Cardiac muscle cell (in vitro differentiated cells and primary cell): ENCODE data around the gene IRAK1. TPM values are rescaled to one million over a fixed set of nuclear protein-coding genes. Genes with fewer than 3 reads are reported as not detected.

Source experiments
- DNase-seq, 2 donors: peaks; one replicate each; pipeline versions ENCODE4 v3.0.0 to v3.0.0-alpha.2; 2010 to 2017; ENCODE audit warnings: low read depth in 1 of 2, low spot score in 1 of 2
- H3K27ac ChIP-seq: fragments of 200-600 bp; sonication (generic); 2 replicates; pipeline ENCODE4 v1.5.1; 2016
- H3K27me3 ChIP-seq: fragments of 200-600 bp; sonication (generic); 2 replicates; pipeline ENCODE4 v1.6.0; 2016; ENCODE audit warnings: control low read depth
- H3K36me3 ChIP-seq: fragments of 200-600 bp; sonication (generic); 2 replicates; pipeline ENCODE4 v1.5.1; 2016; ENCODE audit warnings: control low read depth
- H3K4me1 ChIP-seq: fragments of 200-600 bp; sonication (generic); 2 replicates; pipeline ENCODE4 v1.8.1; 2017; ENCODE audit warnings: low read depth, mild to moderate bottlenecking, mixed run types
- H3K4me3 ChIP-seq: fragments of 200-600 bp; sonication (generic); 2 replicates; pipeline ENCODE4 v1.5.1; 2016; ENCODE audit warnings: mild to moderate bottlenecking
- H3K9me3 ChIP-seq: fragments of 200-600 bp; sonication (generic); 2 replicates; pipeline ENCODE4 v1.5.1; 2017; ENCODE audit warnings: low read depth, mild to moderate bottlenecking, control low read depth
- CTCF ChIP-seq: IDR thresholded peaks from 2 replicates; pipeline ENCODE4 v1.5.1; 2012; ENCODE audit warnings: low read depth, mild to moderate bottlenecking, low read length
- polyA plus RNA-seq: library from polyadenylated mRNA; unstranded; fragments of >200 nt; fragmentation: Nextera tagmentation; extraction: Ambion mirVana; gene quantifications from 2 replicates; pipeline ENCODE4 v1.2.1, GENCODE V29; 2016
- total RNA-seq: library from RNA; depleted of rRNA; stranded (reverse); fragments of >200 nt; gene quantifications from 2 replicates; pipeline ENCODE4 v1.2.3, GENCODE V29; 2016

The IRAK1 gene
- total and polyA plus RNA-seq, 2 experiments from 2014 or later: 22.7 to 31.1 TPM

GRCh38 chrX:154039577-154039976 is 19.9 kb upstream of the IRAK1 start:
- Histone ChIP-seq H3K27me3 (no peaks in the 10 kb centered on the region), H3K9me3 (no peaks in the 10 kb centered on the region), H3K4me3 (no peak overlapping the region), H3K36me3 (no peaks in the 10 kb centered on the region), H3K27ac (no peak overlapping the region), H3K4me1 (peaks cover 6% of the 10 kb centered on the region)
- TF ChIP-seq CTCF: no peak
- no peak for DNase-seq

- H3K4me1 ChIP-seq: no peaks in the 10 kb centered on the region
- no peak for DNase-seq
- TF ChIP-seq CTCF: no peak
- H3K27me3 ChIP-seq: no peaks in the 10 kb centered on the region
- no peaks in the 10 kb centered on the region for H3K9me3 ChIP-seq
- H3K27ac ChIP-seq: no peak overlapping the region
- H3K36me3 ChIP-seq: no peaks in the 10 kb centered on the region
- no peak overlapping the region for H3K4me3 ChIP-seq
These were observed 19.0 kb upstream of the IRAK1 start for GRCh38 chrX:154038656-154039055.

GRCh38 chrX:154037754-154038153 is 18.1 kb upstream of the IRAK1 start:
- DNase-seq: no peak
- no peak overlapping the region for H3K27ac ChIP-seq
- H3K9me3 ChIP-seq: no peaks in the 10 kb centered on the region
- TF ChIP-seq CTCF: no peak
- H3K4me1 ChIP-seq: peaks cover 4% of the 10 kb centered on the region
- no peak overlapping the region for H3K4me3 ChIP-seq
- H3K36me3 ChIP-seq: no peaks in the 10 kb centered on the region
- H3K27me3 ChIP-seq: no peaks in the 10 kb centered on the region

- H3K4me3 ChIP-seq: no peak overlapping the region
- H3K9me3 ChIP-seq: no peaks in the 10 kb centered on the region
- TF ChIP-seq CTCF: no peak
- H3K27me3 ChIP-seq: no peaks in the 10 kb centered on the region
- H3K27ac ChIP-seq: no peak overlapping the region
- H3K4me1 ChIP-seq: peaks cover 16% of the 10 kb centered on the region
- no peaks in the 10 kb centered on the region for H3K36me3 ChIP-seq
- DNase-seq: no peak
These were observed 16.8 kb upstream of the IRAK1 start for GRCh38 chrX:154036513-154036912.

- Histone ChIP-seq H3K36me3 (no peaks in the 10 kb centered on the region), H3K4me1 (peaks cover 16% of the 10 kb centered on the region), H3K27me3 (no peaks in the 10 kb centered on the region), H3K27ac (no peak overlapping the region), H3K9me3 (no peaks in the 10 kb centered on the region), H3K4me3 (no peak overlapping the region)
- no peak for DNase-seq
- TF ChIP-seq CTCF: no peak
These were observed 14.1 kb upstream of the IRAK1 start for GRCh38 chrX:154033848-154034247.

GRCh38 chrX:154032653-154033052 is 13.0 kb upstream of the IRAK1 start:
- no peak overlapping the region for H3K4me3 ChIP-seq
- H3K9me3 ChIP-seq: no peaks in the 10 kb centered on the region
- no peak for TF ChIP-seq CTCF
- no peaks in the 10 kb centered on the region for H3K27me3 ChIP-seq
- no peaks in the 10 kb centered on the region for H3K36me3 ChIP-seq
- peak overlapping the region; percentile 62 for H3K27ac ChIP-seq
- peaks cover 16% of the 10 kb centered on the region for H3K4me1 ChIP-seq
- DNase-seq: no peak
